ENCODE measurements around the gene BCL2L12. TPM values are rescaled to one million over a fixed set of nuclear protein-coding genes. Genes with fewer than 3 reads are reported as not detected.

BCL2L12 gene
- total and polyA plus RNA-seq, 2 experiments from 2014 or later = 41.3 to 59.4 TPM

DNA sequence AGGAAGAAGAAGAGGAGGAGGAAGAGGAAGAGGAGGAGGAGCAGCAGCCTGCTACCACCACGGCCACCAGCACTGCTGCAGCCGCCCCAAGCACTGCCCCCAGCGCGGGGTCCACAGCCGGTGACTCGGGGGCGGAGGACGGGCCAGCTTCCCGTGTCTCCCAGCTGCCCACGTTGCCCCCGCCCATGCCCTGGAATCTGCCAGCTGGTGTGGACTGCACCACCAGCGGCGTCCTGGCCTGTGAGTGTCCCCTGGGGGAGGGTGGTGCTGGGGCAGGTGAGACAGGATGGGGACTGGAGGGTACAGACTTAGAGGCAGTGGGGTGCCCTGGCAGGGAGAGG lies 12.3 kb upstream of the BCL2L12 start:
- Histone ChIP-seq H3K9me3 (ENCODE audit: low read depth) (no peaks in the 10 kb centered on the region), H3K4me3 (no peak overlapping the region), H3K4me1 (ENCODE audit: low read depth) (no peaks in the 10 kb centered on the region), H3K27ac (no peak overlapping the region), H3K27me3 (no peaks in the 10 kb centered on the region), H3K36me3 (peaks cover 48% of the 10 kb centered on the region)
- no peak for DNase-seq (ENCODE audit: low read depth in 1 of 2, low spot score in 1 of 2)
- TF ChIP-seq CTCF (IDR thresholded peaks at IDR 0.05; ENCODE audit: low read depth, low read length) = no peak

- H3K9me3 ChIP-seq (ENCODE audit: low read depth) = no peaks in the 10 kb centered on the region
- no peaks in the 10 kb centered on the region for H3K27me3 ChIP-seq
- no peaks in the 10 kb centered on the region for H3K4me1 ChIP-seq (ENCODE audit: low read depth)
- H3K27ac ChIP-seq = no peak overlapping the region
- DNase-seq (ENCODE audit: low read depth in 1 of 2, low spot score in 1 of 2) = no peak
- TF ChIP-seq CTCF (IDR thresholded peaks at IDR 0.05; ENCODE audit: low read depth, low read length) = no peak
- no peak overlapping the region for H3K4me3 ChIP-seq
- H3K36me3 ChIP-seq = peaks cover 47% of the 10 kb centered on the region
Measured at GRCh38 chr19:49654581-49654980, 11.2 kb upstream of the BCL2L12 start.

- no peak overlapping the region for H3K27ac ChIP-seq
- no peak for DNase-seq (ENCODE audit: low read depth in 1 of 2, low spot score in 1 of 2)
- H3K9me3 ChIP-seq (ENCODE audit: low read depth) = no peaks in the 10 kb centered on the region
- no peak for TF ChIP-seq CTCF (IDR thresholded peaks at IDR 0.05; ENCODE audit: low read depth, low read length)
- no peak overlapping the region for H3K4me3 ChIP-seq
- H3K27me3 ChIP-seq = no peaks in the 10 kb centered on the region
- peaks cover 44% of the 10 kb centered on the region for H3K36me3 ChIP-seq
- H3K4me1 ChIP-seq (ENCODE audit: low read depth) = no peaks in the 10 kb centered on the region
Measured at GRCh38 chr19:49655570-49656455, 9.9 kb upstream of the BCL2L12 start.

DNA sequence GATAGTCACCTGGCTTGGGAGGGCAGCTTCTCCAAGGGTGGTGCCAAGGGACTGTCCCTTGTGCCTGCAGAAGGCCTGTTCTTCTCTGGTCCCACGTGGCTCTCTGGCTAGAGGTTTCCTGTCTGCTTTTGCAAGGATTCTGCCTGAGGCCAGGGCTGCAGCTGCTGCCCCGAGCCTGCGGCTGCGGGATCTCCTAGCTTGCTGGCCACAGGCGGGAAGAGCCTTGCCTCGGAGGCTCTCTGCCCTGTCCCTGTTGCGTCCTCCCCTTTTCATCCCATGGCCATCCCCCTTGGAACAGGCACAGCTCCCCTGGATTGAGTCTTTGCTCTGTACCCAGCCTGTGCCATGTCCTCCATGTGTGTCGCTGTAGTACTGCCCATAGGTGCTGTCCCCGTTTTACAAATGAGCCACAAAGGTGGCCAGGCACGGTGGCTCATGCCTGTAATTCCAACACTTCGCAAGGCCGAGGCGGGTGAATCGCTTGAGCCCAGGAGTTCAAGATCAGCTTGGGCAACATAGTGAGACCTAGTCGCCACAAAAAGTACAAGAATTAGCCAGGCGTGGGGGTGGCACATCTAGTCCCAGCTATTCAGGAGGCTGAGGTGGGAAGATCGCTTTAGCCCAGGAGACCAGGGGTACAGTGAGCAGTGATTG lies 9.2 kb upstream of the BCL2L12 start:
- no peaks in the 10 kb centered on the region for H3K27me3 ChIP-seq
- H3K27ac ChIP-seq = no peak overlapping the region
- H3K4me3 ChIP-seq = no peak overlapping the region
- H3K9me3 ChIP-seq (ENCODE audit: low read depth) = no peaks in the 10 kb centered on the region
- H3K36me3 ChIP-seq = peaks cover 47% of the 10 kb centered on the region
- DNase-seq (ENCODE audit: low read depth in 1 of 2, low spot score in 1 of 2) = no peak
- H3K4me1 ChIP-seq (ENCODE audit: low read depth) = no peaks in the 10 kb centered on the region
- no peak for TF ChIP-seq CTCF (IDR thresholded peaks at IDR 0.05; ENCODE audit: low read depth, low read length)

GRCh38 chr19:49657493-49658138 lies 8.1 kb upstream of the BCL2L12 start:
- H3K36me3 ChIP-seq = peaks cover 47% of the 10 kb centered on the region
- TF ChIP-seq CTCF (IDR thresholded peaks at IDR 0.05; ENCODE audit: low read depth, low read length) = no peak
- no peaks in the 10 kb centered on the region for H3K27me3 ChIP-seq
- H3K4me3 ChIP-seq = no peak overlapping the region
- H3K4me1 ChIP-seq (ENCODE audit: low read depth) = no peaks in the 10 kb centered on the region
- H3K27ac ChIP-seq = no peak overlapping the region
- no peaks in the 10 kb centered on the region for H3K9me3 ChIP-seq (ENCODE audit: low read depth)
- DNase-seq (ENCODE audit: low read depth in 1 of 2, low spot score in 1 of 2) = no peak
